Common myeloid progenitor, CD34-positive (primary cell): ENCODE data around the gene FNDC10.

Source experiments
- CTCF ChIA-PET: fragments of 350-600 bp; sonication (Branson Sonifier 250); formaldehyde crosslinking; loops from one replicate; lab custom pipeline; 2021; ENCODE audit warnings: antibody characterized with exemption; lab: Charles Lee
- POLR2A ChIA-PET: fragments of 350-600 bp; sonication (Branson Sonifier 250); formaldehyde crosslinking; loops from one replicate; lab custom pipeline; 2021; ENCODE audit warnings: antibody characterized with exemption; lab: Charles Lee
- DNase-seq, 3 donors: peaks; one replicate each; pipeline versions ENCODE4 v3.0.0 to v3.0.0-alpha.2; 2013
- H3K27ac ChIP-seq, 2 experiments: 1 replicate in 1 of 2; 2 replicates in 1 of 2; pipeline ENCODE4 v1.7.0; 2013; ENCODE audit warnings: inconsistent platforms in 2 of 2, low read length in 2 of 2, mild to moderate bottlenecking in 2 of 2, low read depth in 1 of 2, moderate library complexity in 1 of 2; ENCODE audit not compliant: severe bottlenecking in 2 of 2, insufficient read depth in 1 of 2, poor library complexity in 1 of 2
- H3K27me3 ChIP-seq, 5 experiments: replicated peaks in 2 of 5; 1 replicate in 3 of 5; 2 replicates in 2 of 5; pipeline versions ENCODE4 v1.6.1 to v1.7.0; 2013; ENCODE audit warnings: low read length in 4 of 5, mild to moderate bottlenecking in 2 of 5, moderate library complexity in 2 of 5, inconsistent platforms in 1 of 5; ENCODE audit not compliant: insufficient read depth in 5 of 5, control insufficient read depth in 4 of 5
- H3K36me3 ChIP-seq, 4 experiments: 1 replicate in 2 of 4; 2 replicates in 2 of 4; pipeline versions ENCODE4 v1.6.1 to v1.7.0; 2013; ENCODE audit warnings: low read length in 3 of 4, control low read depth in 1 of 4, mild to moderate bottlenecking in 1 of 4; ENCODE audit not compliant: control insufficient read depth in 4 of 4, insufficient read depth in 4 of 4
- H3K4me1 ChIP-seq, 4 experiments: 1 replicate in 3 of 4; 2 replicates in 1 of 4; pipeline versions ENCODE4 v1.6.1 to v1.7.1; 2013; ENCODE audit warnings: low read length in 3 of 4, mild to moderate bottlenecking in 3 of 4, control low read depth in 1 of 4, inconsistent platforms in 1 of 4, moderate library complexity in 1 of 4; ENCODE audit not compliant: control insufficient read depth in 4 of 4, insufficient read depth in 4 of 4; ENCODE audit errors: control extremely low read depth in 1 of 4
- H3K4me3 ChIP-seq, 7 experiments: 1 replicate in 4 of 7; 2 replicates in 3 of 7; pipeline versions ENCODE4 v1.5.1 to v1.7.0; 2013; ENCODE audit warnings: mild to moderate bottlenecking in 7 of 7, low read length in 6 of 7, moderate library complexity in 6 of 7, inconsistent platforms in 2 of 7, low read depth in 2 of 7, control low read depth in 1 of 7; ENCODE audit not compliant: insufficient read depth in 4 of 7, control insufficient read depth in 1 of 7; ENCODE audit errors: extremely low read depth in 1 of 7
- H3K9me3 ChIP-seq, 5 experiments: 1 replicate in 4 of 5; 2 replicates in 1 of 5; pipeline versions ENCODE4 v1.6.1 to v1.7.1; 2013; ENCODE audit warnings: low read length in 4 of 5, mild to moderate bottlenecking in 2 of 5, inconsistent platforms in 1 of 5, low read depth in 1 of 5, moderate library complexity in 1 of 5; ENCODE audit not compliant: control insufficient read depth in 4 of 5, insufficient read depth in 2 of 5; ENCODE audit errors: control extremely low read depth in 1 of 5
- WGBS: methylation state at CpG from one replicate; pipeline ENCODE4 v1.1.5; 2013; ENCODE audit not compliant: insufficient coverage; 5-methylcytosine and 5-hydroxymethylcytosine counted together

Gene FNDC10

DNA sequence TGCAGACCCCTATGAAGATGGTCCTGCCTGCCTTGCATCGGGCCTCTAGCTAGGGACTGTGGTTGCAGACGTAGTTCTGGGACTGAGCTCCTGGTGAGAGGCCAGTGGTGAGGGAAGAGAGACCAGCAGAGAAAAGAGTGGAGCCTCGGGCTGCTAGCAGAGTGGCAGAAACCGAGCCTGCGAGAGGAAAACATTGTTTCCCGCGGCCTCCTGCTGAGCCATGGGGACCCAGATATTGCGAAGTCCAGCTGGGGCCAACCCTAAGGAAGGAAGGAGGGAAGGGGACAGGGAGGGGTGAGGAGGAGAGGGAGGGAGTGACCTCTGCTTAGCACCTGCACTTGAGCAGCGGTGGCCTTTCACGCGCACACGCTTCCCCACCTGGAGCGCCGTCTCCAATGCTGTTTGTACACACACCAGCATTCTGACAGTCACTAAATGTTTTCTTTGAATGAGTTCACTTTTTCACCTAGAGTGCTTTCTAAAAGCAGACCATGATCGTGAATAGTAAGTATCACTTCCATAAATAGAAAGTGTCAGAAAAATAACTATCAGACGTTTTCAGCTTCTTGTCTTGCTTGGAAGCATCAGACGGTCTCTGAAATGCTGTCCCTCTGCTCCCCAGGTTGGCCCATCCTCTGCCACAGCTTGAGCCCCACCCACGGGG, 2.5 kb upstream of the FNDC10 start:
- DNase-seq: no peak
- Histone ChIP-seq H3K4me3 (no peak overlapping the region), H3K27me3 (peaks cover 0 to 19% (median 0%) of the 10 kb centered on the region in 5 experiments), H3K36me3 (no peaks in the 10 kb centered on the region), H3K27ac (no peak overlapping the region), H3K9me3 (no peaks in the 10 kb centered on the region), H3K4me1 (peaks cover 0 to 31% (median 29%) of the 10 kb centered on the region in 4 experiments)
- WGBS: 85% methylated on average over 16 of the region's 18 CpGs
- CTCF ChIA-PET: interaction anchor here (1.6 kb wide), 1 partner anchor 12 kb away, joined by 5 read pairs; no protein-coding TSS in a partner anchor
- POLR2A ChIA-PET: interaction anchor here (2.1 kb wide), 1 partner anchor 12 kb away, joined by 7 read pairs; the partner anchor contains the start of gene MIB2

DNA sequence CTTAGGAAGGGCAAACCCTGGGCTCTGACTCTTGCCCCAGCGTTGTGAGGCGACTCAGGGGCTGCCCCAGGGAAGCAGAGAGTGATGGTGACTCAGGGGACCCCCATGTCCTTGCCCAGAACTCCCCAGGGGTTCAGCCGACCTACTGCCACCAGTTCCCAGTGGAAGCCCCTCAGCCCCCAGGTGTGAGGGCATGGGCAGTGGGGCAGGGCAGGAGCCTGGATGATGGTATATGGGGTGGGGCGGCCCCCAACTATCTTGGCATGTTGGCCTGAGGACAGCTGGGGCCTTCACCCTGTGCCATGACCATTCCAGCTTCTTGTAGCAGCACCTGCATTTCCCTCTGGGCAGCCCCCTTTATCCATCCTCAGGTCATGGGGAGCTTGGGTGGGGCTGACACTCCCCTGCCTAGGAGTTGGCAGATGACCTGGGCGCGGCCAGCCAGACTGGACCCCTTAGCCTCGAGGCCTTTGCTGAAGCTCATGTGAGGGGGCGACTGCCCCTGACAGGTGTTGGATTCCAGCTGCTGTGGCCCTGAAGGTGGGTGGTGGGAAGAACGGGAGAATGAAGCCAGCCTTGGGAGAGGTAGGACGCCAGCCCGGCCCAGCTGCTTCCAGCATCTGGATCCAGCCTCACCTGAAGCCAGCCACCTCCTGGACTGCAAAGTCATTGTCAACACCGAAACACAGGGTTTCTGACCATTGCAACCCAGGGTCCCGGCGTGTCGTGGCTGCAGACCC, 1.8 kb upstream of the FNDC10 start:
- no peaks in the 10 kb centered on the region for H3K9me3 ChIP-seq
- no peak overlapping the region for H3K4me3 ChIP-seq
- peaks cover 0 to 26% (median 25%) of the 10 kb centered on the region in 4 experiments for H3K4me1 ChIP-seq
- POLR2A ChIA-PET: no interaction called here
- 95% methylated on average over 14 of the region's 15 CpGs for WGBS
- H3K27me3 ChIP-seq: peaks cover 0 to 24% (median 0%) of the 10 kb centered on the region in 5 experiments
- no peak overlapping the region for H3K27ac ChIP-seq
- no peaks in the 10 kb centered on the region for H3K36me3 ChIP-seq
- DNase-seq: no peak
- CTCF ChIA-PET: interaction anchor here (1.6 kb wide), 1 partner anchor 12 kb away, joined by 5 read pairs; no protein-coding TSS in a partner anchor

DNA sequence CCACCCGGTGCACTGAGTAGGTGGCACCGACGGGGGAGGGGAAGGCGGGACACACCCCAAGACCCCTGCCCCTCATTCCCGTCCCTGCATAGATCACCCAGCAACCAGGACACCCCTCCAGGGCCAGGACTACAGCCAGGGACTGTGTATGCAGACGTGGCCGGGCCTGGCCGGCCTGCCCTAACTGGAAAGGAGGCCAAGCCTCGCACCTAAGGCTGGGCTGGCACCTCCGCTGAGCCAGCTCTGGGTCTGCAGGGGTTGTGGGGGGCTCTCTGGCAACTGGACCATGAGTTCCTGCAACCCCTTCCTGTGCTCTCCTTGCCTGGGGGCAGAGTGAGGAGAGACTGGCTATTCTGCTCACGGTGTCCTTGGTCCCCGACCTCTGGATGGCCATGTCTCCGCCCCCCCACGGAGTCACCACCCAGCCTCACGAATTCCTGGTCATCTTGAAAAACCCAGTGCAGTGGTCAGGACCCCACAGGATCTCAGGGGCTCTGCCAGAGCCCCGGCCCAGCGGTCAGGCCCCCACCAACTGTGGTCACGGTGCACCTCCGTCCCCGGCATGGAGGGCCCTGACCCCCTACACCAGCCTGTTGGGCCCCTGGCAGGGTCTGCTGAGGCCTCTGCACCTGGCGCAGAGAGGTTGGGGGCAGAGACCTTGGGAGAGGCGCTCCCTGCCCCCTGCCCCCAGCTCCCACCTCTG, 1.1 kb upstream of the FNDC10 start:
- H3K27ac ChIP-seq: no peak overlapping the region
- ChIA-PET CTCF (no interaction called here), POLR2A (no interaction called here)
- no peak for DNase-seq
- no peaks in the 10 kb centered on the region for H3K9me3 ChIP-seq
- peaks cover 0 to 23% (median 22%) of the 10 kb centered on the region in 4 experiments for H3K4me1 ChIP-seq
- peaks cover 0 to 31% (median 0%) of the 10 kb centered on the region in 5 experiments for H3K27me3 ChIP-seq
- H3K36me3 ChIP-seq: no peaks in the 10 kb centered on the region
- WGBS: 97% methylated on average over 14 of the region's 22 CpGs
- H3K4me3 ChIP-seq: peak overlapping the region in 1 of 7 experiments; percentile 50

DNA sequence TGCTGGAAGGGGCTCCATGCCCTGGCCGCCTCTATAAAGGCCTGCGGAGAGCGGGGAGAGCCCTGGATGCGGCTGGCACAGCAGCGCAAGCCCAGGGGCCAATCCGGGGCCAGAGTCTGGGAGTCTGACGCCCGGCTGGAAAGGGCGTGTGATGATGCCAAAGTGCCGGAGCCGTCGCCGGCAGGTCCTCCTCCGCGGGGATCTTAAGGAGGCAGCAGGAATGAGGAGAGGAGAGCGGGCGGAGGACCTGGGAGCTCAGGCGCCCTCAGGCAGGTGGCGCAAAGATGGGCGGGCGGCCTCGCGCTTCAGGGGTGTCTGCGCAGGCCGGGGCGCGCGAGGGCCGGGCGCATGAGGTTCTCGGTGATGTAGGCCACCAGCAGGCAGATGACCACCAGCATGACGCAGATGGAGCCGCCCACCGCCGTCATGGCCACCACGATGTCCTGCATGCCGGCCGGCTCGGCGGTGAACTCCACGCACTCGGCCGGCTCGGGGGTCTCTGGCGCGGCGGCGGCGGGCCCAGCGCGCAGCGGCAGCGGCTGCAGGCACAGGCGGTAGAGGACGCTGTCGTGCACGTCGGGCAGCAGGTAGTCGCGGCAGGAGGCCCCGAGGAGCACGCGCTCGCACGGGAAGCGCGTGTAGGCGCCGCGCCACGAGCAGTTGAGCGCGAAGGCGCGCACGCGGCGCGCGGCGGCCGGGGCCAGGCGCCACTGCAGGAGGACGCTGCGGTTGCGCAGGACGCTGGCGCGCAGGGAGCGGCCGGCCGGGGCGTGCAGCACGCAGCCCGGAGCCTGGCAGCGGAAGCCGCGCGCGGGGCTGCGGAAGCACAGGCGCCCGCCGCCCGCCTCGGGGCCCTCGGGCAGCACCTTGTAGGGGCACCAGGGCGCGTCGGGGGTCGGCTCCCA, 653 bp downstream of the FNDC10 start:
- CTCF ChIA-PET: interaction anchor here (1.2 kb wide), 1 partner anchor 29 kb away, joined by 3 read pairs; no protein-coding TSS in a partner anchor
- H3K36me3 ChIP-seq: no peaks in the 10 kb centered on the region
- POLR2A ChIA-PET: no interaction called here
- H3K27ac ChIP-seq: no peak overlapping the region
- H3K9me3 ChIP-seq: no peaks in the 10 kb centered on the region
- peak overlapping the region in 6 of 7 experiments; percentile 18 to 62 (median 40) for H3K4me3 ChIP-seq
- H3K27me3 ChIP-seq: peaks cover 0 to 32% (median 2%) of the 10 kb centered on the region in 5 experiments
- H3K4me1 ChIP-seq: peaks cover 0 to 23% (median 22%) of the 10 kb centered on the region in 4 experiments
- DNase-seq: peak in 2 of 3 donors; percentile 52 to 64
- 16% methylated on average over 94 of the region's 111 CpGs for WGBS

DNA sequence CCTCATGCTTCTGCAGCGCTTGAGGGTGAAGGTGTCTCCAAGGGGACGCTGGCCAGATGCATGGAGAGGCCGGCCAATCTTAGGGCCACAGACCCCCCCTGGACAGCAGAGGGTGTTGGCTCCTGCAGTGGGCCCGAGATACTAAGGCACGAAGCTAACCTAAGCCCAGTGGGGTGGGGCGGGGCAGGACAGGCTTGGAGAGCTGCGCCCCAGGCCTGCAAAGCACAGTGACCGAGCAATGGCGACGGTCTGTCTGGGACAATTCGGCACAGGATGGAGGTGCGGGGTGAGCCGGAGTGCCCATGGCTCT, 1.3 kb downstream of the FNDC10 start:
- Histone ChIP-seq H3K4me3 (no peak overlapping the region), H3K9me3 (no peaks in the 10 kb centered on the region), H3K27ac (no peak overlapping the region), H3K36me3 (no peaks in the 10 kb centered on the region), H3K4me1 (peaks cover 0 to 23% (median 22%) of the 10 kb centered on the region in 4 experiments), H3K27me3 (peaks cover 0 to 32% (median 2%) of the 10 kb centered on the region in 5 experiments)
- ChIA-PET CTCF (interaction anchor here (0.6 to 1.2 kb wide), 2 partner anchors 30 to 274 kb away, joined by 3 read pairs; no protein-coding TSS in a partner anchor), POLR2A (no interaction called here)
- no peak for DNase-seq
- 97% methylated on average over 13 of the region's 13 CpGs for WGBS

DNA sequence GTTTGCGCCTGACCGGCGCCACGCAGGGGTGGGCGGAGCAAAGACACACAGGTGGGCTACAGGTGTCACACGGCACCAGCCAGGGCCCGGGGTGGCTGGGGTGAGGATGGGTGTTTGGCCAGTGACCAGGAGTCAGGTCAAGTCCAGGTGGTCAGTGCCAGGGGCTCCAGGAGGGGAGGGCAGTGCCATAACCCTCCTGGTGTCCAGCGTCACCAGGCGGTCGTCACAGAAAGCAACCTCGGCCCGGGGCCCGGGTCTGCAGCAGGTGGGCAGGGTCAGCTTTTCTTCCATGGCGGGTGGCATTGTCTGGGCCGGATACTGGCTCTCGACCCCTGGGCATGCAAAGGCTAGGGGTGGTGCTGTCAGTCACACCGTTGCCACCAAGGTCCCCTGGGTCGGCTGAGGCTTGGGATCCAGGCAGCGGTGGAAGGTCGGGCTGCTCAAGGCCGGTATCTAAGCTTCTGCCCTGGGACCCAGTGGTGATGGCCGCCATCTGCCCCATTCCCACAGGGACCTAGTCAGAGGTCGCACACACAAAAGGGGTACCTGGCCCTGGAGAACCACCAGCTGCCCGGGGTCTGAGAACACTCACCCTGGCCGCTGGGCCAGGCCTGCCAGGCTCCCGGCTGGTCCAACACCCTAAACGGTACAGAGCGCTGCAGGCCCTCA, 1.8 kb downstream of the FNDC10 start:
- Histone ChIP-seq H3K36me3 (no peaks in the 10 kb centered on the region), H3K27me3 (peaks cover 0 to 32% (median 2%) of the 10 kb centered on the region in 5 experiments), H3K27ac (no peak overlapping the region), H3K4me3 (no peak overlapping the region), H3K4me1 (peaks cover 0 to 23% (median 22%) of the 10 kb centered on the region in 4 experiments), H3K9me3 (no peaks in the 10 kb centered on the region)
- DNase-seq: no peak
- 96% methylated on average over 25 of the region's 28 CpGs for WGBS
- POLR2A ChIA-PET: interaction anchor here (0.8 to 1.3 kb wide), 2 partner anchors 28 to 32 kb away, joined by 3 read pairs; no protein-coding TSS in a partner anchor
- CTCF ChIA-PET: interaction anchor here (0.6 to 1.2 kb wide), 2 partner anchors 30 to 273 kb away, joined by 3 read pairs; no protein-coding TSS in a partner anchor
